H9 (cell line): ENCODE results near the gene YEATS2. TPM values are rescaled to one million over a fixed set of nuclear protein-coding genes. Genes with fewer than 3 reads are reported as not detected.

ENCODE experiments used
- DNase-seq: peaks from one replicate; pipeline ENCODE4 v3.0.0-alpha.2; 2017
- H2AFZ ChIP-seq: one replicate; pipeline ENCODE4 v1.6.1; 2013; ENCODE audit warnings: mild to moderate bottlenecking, low read length, control low read depth, moderate library complexity
- H2AK5ac ChIP-seq: 2 replicates; pipeline ENCODE4 v1.6.1; 2013; ENCODE audit warnings: low read length, control low read depth, mixed read lengths; ENCODE audit not compliant: insufficient read length
- H2BK120ac ChIP-seq: one replicate; pipeline ENCODE4 v1.6.1; 2013; ENCODE audit warnings: low read depth, mild to moderate bottlenecking, low read length, control low read depth, inconsistent platforms; ENCODE audit not compliant: poor library complexity, severe bottlenecking
- H2BK12ac ChIP-seq: 2 replicates; pipeline ENCODE4 v1.6.1; 2013; ENCODE audit warnings: low read length, control low read depth, mixed read lengths, low read depth; ENCODE audit not compliant: insufficient read length
- H2BK15ac ChIP-seq: 2 replicates; pipeline ENCODE4 v1.6.1; 2013; ENCODE audit warnings: low read depth, low read length, control low read depth
- H2BK20ac ChIP-seq: one replicate; pipeline ENCODE4 v1.6.1; 2013; ENCODE audit warnings: low read depth, mild to moderate bottlenecking, low read length, control low read depth, inconsistent platforms; ENCODE audit not compliant: poor library complexity, severe bottlenecking
- H2BK5ac ChIP-seq: 2 replicates; pipeline ENCODE4 v1.6.1; 2013; ENCODE audit warnings: low read length, control low read depth, mixed read lengths; ENCODE audit not compliant: insufficient read length
- H3K14ac ChIP-seq: 2 replicates; pipeline ENCODE4 v1.6.1; 2013; ENCODE audit warnings: low read length, control low read depth; ENCODE audit not compliant: insufficient read depth
- H3K18ac ChIP-seq: 2 replicates; pipeline ENCODE4 v1.6.1; 2013; ENCODE audit warnings: low read depth, mild to moderate bottlenecking, mixed read lengths, low read length, control low read depth; ENCODE audit not compliant: insufficient read length
- H3K23ac ChIP-seq: 2 replicates; pipeline ENCODE4 v1.6.1; 2013; ENCODE audit warnings: low read length, control low read depth, mixed read lengths, low read depth; ENCODE audit not compliant: insufficient read length
- H3K23me2 ChIP-seq: 2 replicates; pipeline ENCODE4 v1.6.1; 2013; ENCODE audit warnings: low read depth, mild to moderate bottlenecking, mixed read lengths, low read length, control low read depth; ENCODE audit not compliant: insufficient read length, poor library complexity, severe bottlenecking
- H3K27ac ChIP-seq: 2 replicates; pipeline ENCODE4 v1.5.1; 2013; ENCODE audit warnings: low read length, control low read depth, mixed read lengths, low read depth; ENCODE audit not compliant: insufficient read length
- H3K27me3 ChIP-seq: 2 replicates; pipeline ENCODE4 v1.6.1; 2013; ENCODE audit warnings: low read length, control low read depth, inconsistent platforms; ENCODE audit not compliant: insufficient read depth
- H3K4ac ChIP-seq: 2 replicates; pipeline ENCODE4 v1.6.1; 2013; ENCODE audit warnings: low read depth, mild to moderate bottlenecking, control low read depth, inconsistent platforms, low read length, moderate library complexity
- H3K4me1 ChIP-seq: 2 replicates; pipeline ENCODE4 v1.6.1; 2013; ENCODE audit warnings: low read length, control low read depth, inconsistent platforms; ENCODE audit not compliant: insufficient read depth
- H3K4me2 ChIP-seq: 2 replicates; pipeline ENCODE4 v1.6.1; 2013; ENCODE audit warnings: low read length, control low read depth, mixed read lengths; ENCODE audit not compliant: insufficient read length, insufficient read depth
- H3K56ac ChIP-seq: 2 replicates; pipeline ENCODE4 v1.6.1; 2013; ENCODE audit warnings: low read depth, mild to moderate bottlenecking, mixed read lengths, low read length, control low read depth; ENCODE audit not compliant: insufficient read length
- H3K79me1 ChIP-seq: 2 replicates; pipeline ENCODE4 v1.6.1; 2013; ENCODE audit warnings: low read depth, mild to moderate bottlenecking, moderate library complexity, low read length, control low read depth, inconsistent platforms; ENCODE audit not compliant: insufficient read depth, poor library complexity, severe bottlenecking
- H3K79me2 ChIP-seq: 2 replicates; pipeline ENCODE4 v1.6.1; 2013; ENCODE audit warnings: low read length, control low read depth, inconsistent platforms; ENCODE audit not compliant: insufficient read depth
- H3K9ac ChIP-seq: 2 replicates; pipeline ENCODE4 v1.6.1; 2013; ENCODE audit warnings: low read length, control low read depth, mixed read lengths; ENCODE audit not compliant: insufficient read length; ENCODE audit errors: extremely low read depth
- H3K9me3 ChIP-seq: one replicate; pipeline ENCODE4 v1.6.1; 2013; ENCODE audit warnings: low read depth, low read length, inconsistent platforms; ENCODE audit not compliant: control insufficient read depth
- H3T11ph ChIP-seq: one replicate; pipeline ENCODE4 v1.6.1; 2013; ENCODE audit warnings: mild to moderate bottlenecking, low read length, control low read depth, inconsistent platforms
- H4K20me1 ChIP-seq: one replicate; pipeline ENCODE4 v1.6.1; 2013; ENCODE audit not compliant: control insufficient read depth, insufficient read length, insufficient read depth
- H4K5ac ChIP-seq: 2 replicates; pipeline ENCODE4 v1.6.1; 2013; ENCODE audit warnings: low read depth, mild to moderate bottlenecking, mixed read lengths, low read length, control low read depth; ENCODE audit not compliant: insufficient read length
- H4K8ac ChIP-seq: replicated peaks from 2 replicates; pipeline ENCODE4 v1.6.1; 2013; ENCODE audit warnings: low read length, control low read depth, mixed read lengths, low read depth; ENCODE audit not compliant: insufficient read length
- H4K91ac ChIP-seq: 2 replicates; pipeline ENCODE4 v1.6.1; 2013; ENCODE audit warnings: low read depth, mild to moderate bottlenecking, moderate library complexity, mixed read lengths, low read length, control low read depth; ENCODE audit not compliant: insufficient read length
- H3K27ac Mint-ChIP-seq, 3 experiments: 2 replicates in 2 of 3; 3 replicates in 1 of 3; pipeline ENCODE4 v1.8.0; 2020 to 2021; ENCODE audit warnings: mixed read lengths in 3 of 3, mild to moderate bottlenecking in 1 of 3, moderate library complexity in 1 of 3
- H3K27me3 Mint-ChIP-seq: 2 replicates; pipeline ENCODE4 v1.8.0; 2021; ENCODE audit warnings: low read depth, mild to moderate bottlenecking, moderate library complexity, mixed read lengths
- H3K36me3 Mint-ChIP-seq, 3 experiments: 2 replicates in 2 of 3; 3 replicates in 1 of 3; pipeline ENCODE4 v1.8.0; 2020 to 2021; ENCODE audit warnings: low read depth in 3 of 3, mixed read lengths in 3 of 3; ENCODE audit not compliant: insufficient read depth in 1 of 3
- H3K4me1 Mint-ChIP-seq, 2 experiments: 2 replicates each; pipeline ENCODE4 v1.8.0; 2020; ENCODE audit warnings: mixed read lengths in 2 of 2
- H3K4me3 Mint-ChIP-seq, 2 experiments: 2 replicates in 1 of 2; 3 replicates in 1 of 2; pipeline ENCODE4 v1.8.0; 2020 to 2021; ENCODE audit warnings: mild to moderate bottlenecking in 2 of 2, mixed read lengths in 2 of 2, moderate library complexity in 1 of 2
- H3K9me3 Mint-ChIP-seq, 2 experiments: 2 replicates in 1 of 2; 3 replicates in 1 of 2; pipeline ENCODE4 v1.8.0; 2020; ENCODE audit warnings: mild to moderate bottlenecking in 2 of 2, mixed read lengths in 2 of 2, moderate library complexity in 1 of 2
- WGBS: extraction: QIAGEN DNeasy Blood & Tissue Kit; methylation state at CpG from one replicate; pipeline ENCODE4 v1.1.7; 2013; ENCODE audit warnings: missing lambda C conversion rate, low lambda C conversion rate, mixed read lengths; ENCODE audit not compliant: insufficient read length; ENCODE audit errors: extremely low coverage; 5-methylcytosine and 5-hydroxymethylcytosine counted together
- total RNA-seq: library from RNA; stranded (reverse); gene quantifications from 2 replicates; pipeline ENCODE4 v1.2.1, GENCODE V29; 2021
- TF ChIP-seq, protein P1 (sequence below): fragments of 200-600 bp; sonication (generic); conservative IDR thresholded peaks from 3 replicates; pipeline ENCODE4 v1.8.0; 2021; ENCODE audit warnings: antibody characterized with exemption, mild to moderate bottlenecking

YEATS2 gene
- total RNA-seq, 1 experiment from 2014 or later: 40.3 TPM

GRCh38 chr3:183794452-183794851, 96.9 kb downstream of the YEATS2 start:
- TF ChIP-seq, protein P1, sequence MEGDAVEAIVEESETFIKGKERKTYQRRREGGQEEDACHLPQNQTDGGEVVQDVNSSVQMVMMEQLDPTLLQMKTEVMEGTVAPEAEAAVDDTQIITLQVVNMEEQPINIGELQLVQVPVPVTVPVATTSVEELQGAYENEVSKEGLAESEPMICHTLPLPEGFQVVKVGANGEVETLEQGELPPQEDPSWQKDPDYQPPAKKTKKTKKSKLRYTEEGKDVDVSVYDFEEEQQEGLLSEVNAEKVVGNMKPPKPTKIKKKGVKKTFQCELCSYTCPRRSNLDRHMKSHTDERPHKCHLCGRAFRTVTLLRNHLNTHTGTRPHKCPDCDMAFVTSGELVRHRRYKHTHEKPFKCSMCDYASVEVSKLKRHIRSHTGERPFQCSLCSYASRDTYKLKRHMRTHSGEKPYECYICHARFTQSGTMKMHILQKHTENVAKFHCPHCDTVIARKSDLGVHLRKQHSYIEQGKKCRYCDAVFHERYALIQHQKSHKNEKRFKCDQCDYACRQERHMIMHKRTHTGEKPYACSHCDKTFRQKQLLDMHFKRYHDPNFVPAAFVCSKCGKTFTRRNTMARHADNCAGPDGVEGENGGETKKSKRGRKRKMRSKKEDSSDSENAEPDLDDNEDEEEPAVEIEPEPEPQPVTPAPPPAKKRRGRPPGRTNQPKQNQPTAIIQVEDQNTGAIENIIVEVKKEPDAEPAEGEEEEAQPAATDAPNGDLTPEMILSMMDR: no peak
- Histone ChIP-seq H3K4me2 (no peak overlapping the region), H3K4ac (no peak overlapping the region), H3K4me1 (no peaks in the 10 kb centered on the region), H3K27me3 (no peaks in the 10 kb centered on the region), H3K18ac (no peak overlapping the region), H2AFZ (no peak overlapping the region), H3K27ac (no peak overlapping the region), H2BK5ac (no peak overlapping the region), H2BK20ac (no peak overlapping the region), H4K20me1 (no peaks in the 10 kb centered on the region), H3K14ac (no peak overlapping the region), H4K5ac (no peak overlapping the region), H4K8ac (no peak overlapping the region), H4K91ac (no peak overlapping the region), H3K79me1 (no peaks in the 10 kb centered on the region), H2BK120ac (no peak overlapping the region), H2AK5ac (no peak overlapping the region), H3K23me2 (no peaks in the 10 kb centered on the region), H3K9me3 (no peaks in the 10 kb centered on the region), H3T11ph (no peak overlapping the region), H2BK15ac (no peak overlapping the region), H3K9ac (no peak overlapping the region), H2BK12ac (no peak overlapping the region), H3K56ac (no peak overlapping the region), H3K79me2 (no peaks in the 10 kb centered on the region), H3K23ac (no peak overlapping the region)
- H3K27me3 Mint-ChIP-seq: no peaks in the 10 kb centered on the region; the same call in 1 of the 2 replicates
- H3K36me3 Mint-ChIP-seq: peaks cover 34 to 80% (median 77%) of the 10 kb centered on the region in 3 experiments
- WGBS: no CpG with 5 or more reads among the region's 4 CpGs
- no peak overlapping the region for H3K4me3 Mint-ChIP-seq
- no peak overlapping the region for H3K27ac Mint-ChIP-seq
- DNase-seq: no peak
- no peaks in the 10 kb centered on the region for H3K9me3 Mint-ChIP-seq
- H3K4me1 Mint-ChIP-seq: no peaks in the 10 kb centered on the region
